Fibroblast of lung (primary cell): ENCODE measurements around the gene PPP1R12C. TPM values are rescaled to one million over a fixed set of nuclear protein-coding genes. Genes with fewer than 3 reads are reported as not detected.

Experiments
- DNase-seq, 2 donors: peaks; one replicate each; pipeline versions ENCODE4 v3.0.0 to v3.0.0-alpha.2; 2010; ENCODE audit warnings: low read depth in 2 of 2
- H2AFZ ChIP-seq: 2 replicates; pipeline ENCODE4 v1.5.1; 2012; ENCODE audit warnings: low read length, control low read depth, inconsistent platforms
- H3K27ac ChIP-seq: 2 replicates; pipeline ENCODE4 v1.5.1; 2011; ENCODE audit warnings: low read length, control low read depth; ENCODE audit not compliant: insufficient read depth
- H3K27me3 ChIP-seq: 2 replicates; pipeline ENCODE4 v1.5.1; 2011; ENCODE audit warnings: mild to moderate bottlenecking, low read length; ENCODE audit not compliant: control insufficient read depth, insufficient read depth
- H3K36me3 ChIP-seq: 2 replicates; pipeline ENCODE4 v1.5.1; 2011; ENCODE audit warnings: low read length; ENCODE audit not compliant: control insufficient read depth, insufficient read depth
- H3K4me1 ChIP-seq: 2 replicates; pipeline ENCODE4 v1.5.1; 2011; ENCODE audit warnings: low read length; ENCODE audit not compliant: control insufficient read depth, insufficient read depth; ENCODE audit errors: extremely low read depth
- H3K4me2 ChIP-seq: 2 replicates; pipeline ENCODE4 v1.5.1; 2011; ENCODE audit warnings: low read length, control low read depth; ENCODE audit not compliant: insufficient read depth; ENCODE audit errors: extremely low read depth
- H3K4me3 ChIP-seq, 4 experiments: fragments of 200-600 bp in 1 of 4; sonication (generic) in 1 of 4; replicated peaks in 1 of 4; 2 replicates each; pipeline ENCODE4 v1.5.1; 2011 to 2016; ENCODE audit warnings: low read length in 4 of 4, low read depth in 3 of 4, mild to moderate bottlenecking in 3 of 4, control low read depth in 2 of 4, inconsistent platforms in 1 of 4, mixed read lengths in 1 of 4; ENCODE audit not compliant: insufficient read depth in 1 of 4; ENCODE audit errors: control extremely low read depth in 1 of 4
- H3K79me2 ChIP-seq: 2 replicates; pipeline ENCODE4 v1.5.1; 2012; ENCODE audit warnings: mild to moderate bottlenecking, low read length, inconsistent platforms; ENCODE audit not compliant: control insufficient read depth, insufficient read depth
- H3K9ac ChIP-seq: 2 replicates; pipeline ENCODE4 v1.5.1; 2011; ENCODE audit warnings: mild to moderate bottlenecking, low read length, control low read depth; ENCODE audit not compliant: insufficient read depth
- H3K9me3 ChIP-seq: 2 replicates; pipeline ENCODE4 v1.5.1; 2012; ENCODE audit warnings: low read depth, low read length; ENCODE audit not compliant: control insufficient read depth, insufficient read depth
- H4K20me1 ChIP-seq: 2 replicates; pipeline ENCODE4 v1.5.1; 2011; ENCODE audit warnings: low read length; ENCODE audit not compliant: control insufficient read depth, insufficient read depth; ENCODE audit errors: extremely low read depth
- EZH2 ChIP-seq: IDR thresholded peaks from 2 replicates; pipeline ENCODE4 v1.5.1; 2012; ENCODE audit warnings: low read length, control low read depth, mild to moderate bottlenecking; ENCODE audit errors: missing control alignments
- polyA plus RNA-seq, 2 donors: library from polyadenylated mRNA; depleted of rRNA in 1 of 2; stranded (reverse) in 1 of 2; unstranded in 1 of 2; fragments of >200 nt; gene quantifications; 2 replicates each; pipeline ENCODE4 v1.2.1, GENCODE V29; 2011 to 2012; ENCODE audit warnings: missing spikeins in 1 of 2
- total RNA-seq: library from RNA; depleted of rRNA; stranded (reverse); fragments of >200 nt; gene quantifications from 2 replicates; pipeline ENCODE4 v1.2.1, GENCODE V29; 2014
- TF ChIP-seq, protein P1 (sequence below), 2 donors: IDR thresholded peaks in 1 of 2; conservative IDR thresholded peaks in 1 of 2; 1 replicate in 1 of 2; 2 replicates in 1 of 2; pipeline ENCODE4 v1.5.1; 2011 to 2012; ENCODE audit warnings: low read length in 2 of 2, control low read depth in 1 of 2, inconsistent platforms in 1 of 2, low read depth in 1 of 2, mild to moderate bottlenecking in 1 of 2

Gene PPP1R12C
- total and polyA plus RNA-seq, 2 donors (not counting 1 experiment from before 2014, with no cell fraction given), result 26.0 to 32.9 TPM

DNA sequence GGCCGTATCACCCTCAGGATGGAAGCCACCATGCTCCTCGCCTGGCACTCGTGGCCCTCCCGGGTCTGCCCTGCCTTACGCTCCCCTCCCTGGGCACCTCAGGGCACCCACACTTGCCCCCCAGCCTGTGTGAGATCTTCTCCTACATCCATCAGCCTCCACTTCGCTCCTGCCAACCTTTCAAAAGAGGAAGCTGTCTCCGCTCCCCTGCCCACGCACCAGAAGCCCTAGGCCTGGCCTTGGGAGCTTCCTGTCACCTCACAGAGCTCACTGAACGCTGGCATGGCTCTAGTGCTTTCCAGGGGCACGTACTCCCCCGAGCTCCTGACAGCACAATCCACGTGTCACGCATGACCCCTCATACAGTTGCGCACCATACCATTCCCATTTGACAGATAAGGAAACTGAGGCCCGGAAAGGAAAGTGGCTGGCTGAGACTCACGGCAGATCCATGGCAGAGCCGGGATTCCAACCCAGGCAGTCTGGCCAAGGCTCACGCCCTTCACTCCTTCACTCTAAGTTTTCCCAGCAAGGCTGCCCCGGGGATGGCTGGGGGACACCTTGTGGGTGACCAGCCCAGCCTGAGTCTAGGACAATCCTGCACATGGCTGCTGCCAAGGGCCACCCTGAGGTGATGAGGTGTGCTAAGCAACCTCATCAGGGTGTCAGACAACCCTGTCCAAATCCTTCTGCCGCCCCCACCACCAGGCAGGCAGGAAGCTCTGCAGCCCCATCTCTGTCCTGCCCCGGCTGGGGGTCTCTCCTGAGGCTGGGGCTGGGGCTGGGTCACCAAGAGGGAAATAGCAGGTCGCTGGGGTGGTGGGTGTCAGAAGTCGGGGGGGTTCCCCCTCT is 19.3 kb downstream of the PPP1R12C start:
- no peak overlapping the region for H3K9ac ChIP-seq
- H4K20me1 ChIP-seq, result peaks cover 1% of the 10 kb centered on the region
- H3K79me2 ChIP-seq, result no peaks in the 10 kb centered on the region
- H2AFZ ChIP-seq, result no peak overlapping the region
- peaks cover 4% of the 10 kb centered on the region for H3K4me1 ChIP-seq
- H3K4me3 ChIP-seq, result no peak overlapping the region
- TF ChIP-seq, protein P1, sequence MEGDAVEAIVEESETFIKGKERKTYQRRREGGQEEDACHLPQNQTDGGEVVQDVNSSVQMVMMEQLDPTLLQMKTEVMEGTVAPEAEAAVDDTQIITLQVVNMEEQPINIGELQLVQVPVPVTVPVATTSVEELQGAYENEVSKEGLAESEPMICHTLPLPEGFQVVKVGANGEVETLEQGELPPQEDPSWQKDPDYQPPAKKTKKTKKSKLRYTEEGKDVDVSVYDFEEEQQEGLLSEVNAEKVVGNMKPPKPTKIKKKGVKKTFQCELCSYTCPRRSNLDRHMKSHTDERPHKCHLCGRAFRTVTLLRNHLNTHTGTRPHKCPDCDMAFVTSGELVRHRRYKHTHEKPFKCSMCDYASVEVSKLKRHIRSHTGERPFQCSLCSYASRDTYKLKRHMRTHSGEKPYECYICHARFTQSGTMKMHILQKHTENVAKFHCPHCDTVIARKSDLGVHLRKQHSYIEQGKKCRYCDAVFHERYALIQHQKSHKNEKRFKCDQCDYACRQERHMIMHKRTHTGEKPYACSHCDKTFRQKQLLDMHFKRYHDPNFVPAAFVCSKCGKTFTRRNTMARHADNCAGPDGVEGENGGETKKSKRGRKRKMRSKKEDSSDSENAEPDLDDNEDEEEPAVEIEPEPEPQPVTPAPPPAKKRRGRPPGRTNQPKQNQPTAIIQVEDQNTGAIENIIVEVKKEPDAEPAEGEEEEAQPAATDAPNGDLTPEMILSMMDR (conservative IDR thresholded peaks at IDR 0.05 in 1 of 2, IDR thresholded peaks at IDR 0.05 in 1 of 2; ENCODE audit: low read depth in 1 of 2, low read length in 2 of 2), result no peak
- no peak for TF ChIP-seq EZH2
- H3K36me3 ChIP-seq, result peaks cover 17% of the 10 kb centered on the region
- H3K9me3 ChIP-seq, result no peaks in the 10 kb centered on the region
- DNase-seq, result no peak
- no peak overlapping the region for H3K4me2 ChIP-seq
- no peaks in the 10 kb centered on the region for H3K27me3 ChIP-seq
- no peak overlapping the region for H3K27ac ChIP-seq

- TF ChIP-seq, protein P1 (conservative IDR thresholded peaks at IDR 0.05 in 1 of 2, IDR thresholded peaks at IDR 0.05 in 1 of 2; ENCODE audit: low read depth in 1 of 2, low read length in 2 of 2), result no peak
- TF ChIP-seq EZH2, result no peak
- DNase-seq, result no peak
- no peak overlapping the region for H3K4me3 ChIP-seq
- H3K9me3 ChIP-seq, result no peaks in the 10 kb centered on the region
- H3K4me2 ChIP-seq, result no peak overlapping the region
- H3K9ac ChIP-seq, result no peak overlapping the region
- H3K4me1 ChIP-seq, result peaks cover 4% of the 10 kb centered on the region
- H4K20me1 ChIP-seq, result peaks cover 1% of the 10 kb centered on the region
- no peak overlapping the region for H2AFZ ChIP-seq
- no peaks in the 10 kb centered on the region for H3K79me2 ChIP-seq
- no peaks in the 10 kb centered on the region for H3K27me3 ChIP-seq
- H3K36me3 ChIP-seq, result peaks cover 24% of the 10 kb centered on the region
- H3K27ac ChIP-seq, result no peak overlapping the region
Observed at GRCh38 chr19:55096061-55096701, 21.3 kb downstream of the PPP1R12C start.

DNA sequence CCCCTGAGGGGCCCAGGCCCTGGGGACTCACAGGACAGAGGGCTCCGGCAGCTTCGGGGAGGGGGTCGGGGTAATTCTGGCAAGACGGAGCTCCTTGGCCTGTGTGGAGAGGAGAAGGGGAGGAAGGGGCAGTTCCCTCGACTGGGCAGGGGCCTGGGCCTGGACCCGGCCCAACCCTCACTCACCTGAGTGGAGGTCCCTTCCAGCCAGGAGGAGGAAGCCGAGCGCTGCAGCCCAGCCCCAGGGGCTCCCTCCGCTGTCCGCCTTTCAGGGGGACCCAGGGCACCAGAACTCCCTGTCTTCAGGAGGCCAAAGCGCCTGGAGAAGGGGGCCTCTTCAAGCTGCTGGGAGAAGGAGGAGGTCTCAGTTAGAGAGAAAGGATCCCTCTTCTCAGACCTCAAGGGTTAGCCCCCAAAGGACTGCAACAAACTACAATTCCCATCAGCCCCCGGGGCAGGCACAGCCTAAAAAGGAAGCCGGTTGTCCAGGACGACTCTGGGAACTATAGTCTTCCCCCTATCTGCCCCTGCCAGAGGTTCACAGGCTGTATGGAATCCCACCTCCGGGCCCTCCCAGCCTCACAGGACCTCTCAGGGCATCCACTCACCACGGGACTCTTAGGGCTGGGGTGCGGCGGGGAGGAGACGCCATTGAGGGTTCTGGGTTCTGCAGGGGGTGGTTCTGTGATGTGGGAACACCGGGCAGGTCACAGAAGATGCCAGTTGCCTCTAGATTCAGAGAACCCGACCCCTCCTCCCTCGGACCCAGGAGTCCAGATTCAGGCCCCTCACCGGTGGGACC is 22.0 kb downstream of the PPP1R12C start:
- H3K4me3 ChIP-seq, result no peak overlapping the region
- H3K9me3 ChIP-seq, result no peaks in the 10 kb centered on the region
- H2AFZ ChIP-seq, result no peak overlapping the region
- H3K27ac ChIP-seq, result no peak overlapping the region
- H4K20me1 ChIP-seq, result peaks cover 1% of the 10 kb centered on the region
- H3K79me2 ChIP-seq, result no peaks in the 10 kb centered on the region
- no peak for TF ChIP-seq EZH2
- TF ChIP-seq, protein P1 (conservative IDR thresholded peaks at IDR 0.05 in 1 of 2, IDR thresholded peaks at IDR 0.05 in 1 of 2; ENCODE audit: low read depth in 1 of 2, low read length in 2 of 2), result no peak
- H3K4me2 ChIP-seq, result no peak overlapping the region
- peaks cover 30% of the 10 kb centered on the region for H3K36me3 ChIP-seq
- no peaks in the 10 kb centered on the region for H3K27me3 ChIP-seq
- no peak overlapping the region for H3K9ac ChIP-seq
- H3K4me1 ChIP-seq, result peaks cover 4% of the 10 kb centered on the region
- no peak for DNase-seq
